A673 (cell line): Measurements from ENCODE around the gene PITPNM2. TPM values are rescaled to one million over a fixed set of nuclear protein-coding genes. Genes with fewer than 3 reads are reported as not detected.

Experiments used
- BruUV-seq: library from RNA; stranded (reverse); fragments of 400-500 nt; replicated peaks from 2 replicates; lab custom pipeline; 2021; lab: Mats Ljungman, UMichigan
- CTCF ChIA-PET: fragments of 300-600 bp; sonication (Branson Sonifier 250); formaldehyde crosslinking; loops from one replicate; lab custom pipeline; 2022; ENCODE audit warnings: antibody characterized with exemption; lab: Charles Lee
- POLR2A ChIA-PET: fragments of 300-600 bp; sonication (Branson Sonifier 250); formaldehyde crosslinking; loops from one replicate; lab custom pipeline; 2022; ENCODE audit warnings: antibody characterized with exemption; ENCODE audit not compliant: low non-redundant PET; lab: Charles Lee
- DNase-seq: peaks from one replicate; pipeline ENCODE4 v3.0.0-alpha.2; 2015; ENCODE audit warnings: low spot score
- H3K27ac ChIP-seq: fragments of 200-600 bp; sonication (generic); 2 replicates; pipeline ENCODE4 v1.5.1; 2016; ENCODE audit warnings: mixed run types, low read depth, mild to moderate bottlenecking, mixed read lengths, antibody characterized with exemption, low read length; ENCODE audit not compliant: poor library complexity, severe bottlenecking
- H3K27me3 ChIP-seq: fragments of 200-600 bp; sonication (generic); replicated peaks from 2 replicates; pipeline ENCODE4 v1.6.1; 2017; ENCODE audit warnings: mixed run types, low read depth, mild to moderate bottlenecking, mixed read lengths, antibody characterized with exemption, low read length; ENCODE audit not compliant: insufficient read depth, poor library complexity
- H3K36me3 ChIP-seq: fragments of 200-600 bp; sonication (generic); 2 replicates; pipeline ENCODE4 v1.6.1; 2016; ENCODE audit warnings: mixed run types, mild to moderate bottlenecking, mixed read lengths, antibody characterized with exemption, low read length; ENCODE audit not compliant: insufficient read depth, poor library complexity, severe bottlenecking
- H3K4me1 ChIP-seq: fragments of 200-600 bp; sonication (generic); 2 replicates; pipeline ENCODE4 v1.6.1; 2017; ENCODE audit warnings: mixed run types, mild to moderate bottlenecking, mixed read lengths, antibody characterized with exemption, low read length; ENCODE audit not compliant: insufficient read depth, poor library complexity, severe bottlenecking
- H3K4me3 ChIP-seq: fragments of 200-600 bp; sonication (generic); 2 replicates; pipeline ENCODE4 v1.5.1; 2016; ENCODE audit warnings: low read depth, mixed run types, mild to moderate bottlenecking, mixed read lengths, low read length; ENCODE audit not compliant: poor library complexity, severe bottlenecking
- H3K9me3 ChIP-seq: fragments of 200-600 bp; sonication (generic); 2 replicates; pipeline ENCODE4 v1.6.1; 2016; ENCODE audit warnings: mixed run types, low read depth, mild to moderate bottlenecking, mixed read lengths, antibody characterized with exemption, low read length; ENCODE audit not compliant: poor library complexity, severe bottlenecking
- EZH2 ChIP-seq: fragments of 200-600 bp; sonication (generic); IDR thresholded peaks from 2 replicates; pipeline ENCODE4 v1.6.1; 2017; ENCODE audit warnings: borderline replicate concordance, low read depth, mild to moderate bottlenecking, mixed read lengths, antibody characterized with exemption, low read length; ENCODE audit not compliant: poor library complexity, severe bottlenecking
- intact Hi-C: fragments of 100-400 bp; cut with micrococcal nuclease; formaldehyde crosslinking; loops from one replicate; pipeline ENCODE4 v1.10.0; 2022; ENCODE audit not compliant: unreplicated experiment
- total RNA-seq: library from RNA; stranded (reverse); gene quantifications from 2 replicates; pipeline ENCODE4 v1.2.3, GENCODE V29; 2021
- TF ChIP-seq, protein P1 (sequence below): fragments of 300-800, 200-600 bp; sonication (generic); conservative IDR thresholded peaks from 2 replicates; pipeline ENCODE4 v1.5.1; 2017; ENCODE audit warnings: low read depth, mild to moderate bottlenecking, antibody characterized with exemption, low read length, moderate library complexity, mixed read lengths

PITPNM2 gene
- total RNA-seq, 1 experiment from 2014 or later = 6.4 TPM

DNA sequence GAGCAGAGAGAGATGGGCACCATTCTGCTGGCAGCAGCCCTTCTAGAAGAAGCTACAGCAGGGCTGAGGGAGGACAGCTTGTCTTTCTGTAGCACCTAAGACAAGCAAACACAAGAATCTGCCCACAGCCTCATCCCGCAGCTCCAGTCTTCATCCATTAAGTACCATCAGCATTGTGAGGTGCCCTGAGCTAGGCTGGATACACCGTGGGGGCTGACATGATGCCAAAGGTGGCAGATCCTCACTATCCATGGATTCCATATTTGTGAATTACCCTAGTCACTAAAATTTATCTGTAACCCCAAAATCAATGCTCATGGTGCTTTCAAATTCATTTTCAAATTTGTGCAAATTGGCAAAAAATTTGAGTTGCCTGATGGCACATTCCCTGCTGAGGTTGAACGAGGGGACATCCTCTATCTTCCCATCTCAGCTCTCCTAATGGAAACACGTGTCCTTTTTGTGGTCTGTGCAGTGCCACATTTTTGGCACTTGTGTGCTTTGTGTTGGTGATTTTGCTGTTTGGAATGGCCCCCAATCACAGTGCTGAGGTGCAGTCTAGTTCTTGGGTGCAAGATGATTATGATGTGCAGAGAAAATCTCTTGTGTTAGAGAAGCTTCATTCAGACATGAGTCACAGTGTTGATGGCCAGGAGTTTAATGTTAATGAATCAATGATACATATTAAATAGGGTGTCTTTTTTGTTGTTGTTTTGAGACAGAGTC lies 7.0 kb downstream of the PITPNM2 start:
- H3K36me3 ChIP-seq = no peaks in the 10 kb centered on the region
- POLR2A ChIA-PET = interaction anchor here (1.1 kb wide), 1 partner anchor 9 kb away, joined by 4 read pairs; no protein-coding TSS in a partner anchor
- no peaks in the 10 kb centered on the region for H3K9me3 ChIP-seq
- H3K4me3 ChIP-seq = no peak overlapping the region
- DNase-seq = no peak
- H3K27me3 ChIP-seq = no peaks in the 10 kb centered on the region
- no peak overlapping the region for H3K27ac ChIP-seq
- TF ChIP-seq, protein P1, sequence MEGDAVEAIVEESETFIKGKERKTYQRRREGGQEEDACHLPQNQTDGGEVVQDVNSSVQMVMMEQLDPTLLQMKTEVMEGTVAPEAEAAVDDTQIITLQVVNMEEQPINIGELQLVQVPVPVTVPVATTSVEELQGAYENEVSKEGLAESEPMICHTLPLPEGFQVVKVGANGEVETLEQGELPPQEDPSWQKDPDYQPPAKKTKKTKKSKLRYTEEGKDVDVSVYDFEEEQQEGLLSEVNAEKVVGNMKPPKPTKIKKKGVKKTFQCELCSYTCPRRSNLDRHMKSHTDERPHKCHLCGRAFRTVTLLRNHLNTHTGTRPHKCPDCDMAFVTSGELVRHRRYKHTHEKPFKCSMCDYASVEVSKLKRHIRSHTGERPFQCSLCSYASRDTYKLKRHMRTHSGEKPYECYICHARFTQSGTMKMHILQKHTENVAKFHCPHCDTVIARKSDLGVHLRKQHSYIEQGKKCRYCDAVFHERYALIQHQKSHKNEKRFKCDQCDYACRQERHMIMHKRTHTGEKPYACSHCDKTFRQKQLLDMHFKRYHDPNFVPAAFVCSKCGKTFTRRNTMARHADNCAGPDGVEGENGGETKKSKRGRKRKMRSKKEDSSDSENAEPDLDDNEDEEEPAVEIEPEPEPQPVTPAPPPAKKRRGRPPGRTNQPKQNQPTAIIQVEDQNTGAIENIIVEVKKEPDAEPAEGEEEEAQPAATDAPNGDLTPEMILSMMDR = no peak
- no peak for TF ChIP-seq EZH2
- intact Hi-C loops = no loop called here
- CTCF ChIA-PET = no interaction called here
- H3K4me1 ChIP-seq = no peaks in the 10 kb centered on the region
- no TSS peak for BruUV-seq

DNA sequence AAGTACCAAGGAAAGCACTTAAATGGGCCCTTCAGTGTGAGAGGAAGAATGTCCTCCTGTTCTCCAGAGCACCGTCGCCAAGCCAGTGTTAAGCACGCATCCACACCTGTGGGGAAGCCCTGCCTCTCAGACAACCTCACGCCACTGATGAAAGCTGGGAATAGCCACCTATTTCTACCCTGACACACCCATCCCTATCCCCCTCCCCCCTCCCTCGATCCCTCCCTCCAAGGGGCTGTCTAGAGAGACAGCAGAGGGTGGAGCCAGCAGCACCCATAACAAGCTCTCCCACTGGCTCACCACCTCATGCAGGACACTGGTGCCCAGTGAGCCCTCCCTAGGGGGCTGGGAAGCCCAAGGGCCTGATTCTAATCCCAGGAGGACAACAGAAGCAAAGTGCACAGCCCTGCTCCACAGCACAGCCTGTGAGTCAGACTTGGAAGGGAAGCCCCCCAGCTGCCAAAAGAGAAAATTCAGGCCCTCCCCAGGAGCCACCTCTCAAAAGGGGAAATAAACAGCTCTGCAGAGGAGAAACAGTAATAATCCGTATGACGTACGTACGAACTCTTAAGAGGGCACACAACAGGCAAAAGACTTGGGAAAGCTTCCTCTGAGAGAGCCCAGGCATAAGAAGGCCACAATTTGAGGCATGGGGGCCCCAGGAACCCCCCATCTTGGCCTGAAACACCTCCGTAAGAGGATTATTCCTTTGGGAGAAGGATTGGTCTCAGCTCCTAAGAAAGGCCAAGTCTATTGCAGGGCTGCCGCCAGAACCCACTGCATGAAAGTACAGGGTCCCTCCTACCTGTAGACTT lies 7.8 kb downstream of the PITPNM2 start:
- no peaks in the 10 kb centered on the region for H3K36me3 ChIP-seq
- BruUV-seq = no TSS peak
- no peaks in the 10 kb centered on the region for H3K9me3 ChIP-seq
- H3K4me3 ChIP-seq = no peak overlapping the region
- CTCF ChIA-PET = no interaction called here
- H3K4me1 ChIP-seq = no peaks in the 10 kb centered on the region
- TF ChIP-seq, protein P1 = no peak
- TF ChIP-seq EZH2 = no peak
- intact Hi-C loops = no loop called here
- POLR2A ChIA-PET = interaction anchor here (1.1 kb wide), 1 partner anchor 10 kb away, joined by 4 read pairs; no protein-coding TSS in a partner anchor
- no peak overlapping the region for H3K27ac ChIP-seq
- H3K27me3 ChIP-seq = no peaks in the 10 kb centered on the region
- no peak for DNase-seq

DNA sequence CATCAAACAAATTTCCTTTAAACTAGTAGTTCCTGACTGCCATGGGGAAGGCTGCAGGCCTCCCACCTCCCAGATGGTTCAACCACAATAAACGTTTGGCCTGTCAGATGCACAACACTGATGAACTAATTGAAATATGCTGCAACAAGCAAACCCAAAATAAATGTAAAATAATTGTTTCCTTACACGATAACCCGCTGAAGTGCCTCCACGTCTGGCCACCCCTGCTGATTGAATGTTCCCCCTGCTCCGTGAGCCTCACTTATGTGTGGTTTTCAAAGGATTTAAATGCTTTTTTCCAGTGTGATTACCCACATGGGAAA lies 8.4 kb downstream of the PITPNM2 start:
- intact Hi-C loops = no loop called here
- no peaks in the 10 kb centered on the region for H3K4me1 ChIP-seq
- no peaks in the 10 kb centered on the region for H3K9me3 ChIP-seq
- H3K27me3 ChIP-seq = no peaks in the 10 kb centered on the region
- H3K27ac ChIP-seq = no peak overlapping the region
- BruUV-seq = no TSS peak
- TF ChIP-seq, protein P1 = no peak
- TF ChIP-seq EZH2 = no peak
- ChIA-PET POLR2A (interaction anchor here (1.1 kb wide), 1 partner anchor 10 kb away, joined by 4 read pairs; no protein-coding TSS in a partner anchor), CTCF (no interaction called here)
- no peak overlapping the region for H3K4me3 ChIP-seq
- H3K36me3 ChIP-seq = no peaks in the 10 kb centered on the region
- DNase-seq = no peak
